Body of pancreas (tissue), 4 donors: ENCODE measurements around the gene UQCC2. TPM values are rescaled to one million over a fixed set of nuclear protein-coding genes. Genes with fewer than 3 reads are reported as not detected.
A peak's percentile ranks its signal among the peaks of the same experiment; 100 is the strongest.

Experiments used
- ATAC-seq: fragments of 150-250 bp; one replicate; pipeline ENCODE4 v1.9.1; 2016
- DNase-seq, 4 donors: peaks; one replicate each; pipeline ENCODE4 v3.0.0-alpha.2; 2019
- H3K27ac ChIP-seq, 4 donors: fragments of 200-600 bp; sonication (generic); 1 replicate in 3 of 4; 2 replicates in 1 of 4; pipeline versions ENCODE4 v1.5.1 to v1.6.1; 2016 to 2019; ENCODE audit warnings: mild to moderate bottlenecking in 1 of 4, mixed read lengths in 1 of 4, moderate library complexity in 1 of 4
- H3K27me3 ChIP-seq, 2 donors: fragments of 200-600 bp; sonication (generic); one replicate each; pipeline ENCODE4 v1.6.0; 2016; ENCODE audit warnings: mild to moderate bottlenecking in 1 of 2
- H3K36me3 ChIP-seq, 2 donors: fragments of 200-600 bp; sonication (generic); replicated peaks in 1 of 2; 2 replicates each; pipeline ENCODE4 v1.5.1; 2016; ENCODE audit warnings: low read depth in 2 of 2; ENCODE audit not compliant: insufficient read depth in 1 of 2
- H3K4me1 ChIP-seq: fragments of 200-600 bp; sonication (generic); one replicate; pipeline ENCODE4 v1.6.0; 2016
- H3K4me3 ChIP-seq, 2 donors: fragments of 200-600 bp; sonication (generic); 1 replicate in 1 of 2; 2 replicates in 1 of 2; pipeline ENCODE4 v1.5.1; 2016 to 2019
- H3K9me3 ChIP-seq, 3 donors: fragments of 200-600 bp; sonication (generic); 1 replicate in 2 of 3; 2 replicates in 1 of 3; pipeline ENCODE4 v1.5.1; 2016
- CTCF ChIP-seq, 7 experiments: fragments of 450-650 bp in 4 of 7; fragments of 200-600 bp in 3 of 7; sonication (generic) in 3 of 7; IDR thresholded peaks; one replicate each; pipeline ENCODE4 v1.5.1; 2016 to 2019; ENCODE audit warnings: antibody characterized with exemption in 7 of 7
- POLR2A ChIP-seq, 3 donors: fragments of 450-650 bp; IDR thresholded peaks; one replicate each; pipeline ENCODE4 v1.6.1; 2016; ENCODE audit warnings: antibody characterized with exemption in 3 of 3, mild to moderate bottlenecking in 2 of 3
- WGBS, 2 donors: methylation state at CpG; one replicate each; pipeline ENCODE4 v1.1.5; 2017; 5-methylcytosine and 5-hydroxymethylcytosine counted together
- intact Hi-C: fragments of 100-400 bp; cut with DNase I; formaldehyde crosslinking; loops from one replicate; pipeline ENCODE4 v1.15.1; 2023
- total RNA-seq, 2 donors: library from RNA; depleted of rRNA; stranded (reverse); fragments of >200 nt; gene quantifications; one replicate each; pipeline ENCODE4 v1.1.0, GENCODE V29; 2016

The UQCC2 gene
- total RNA-seq: 10 to 100 TPM in 1 of 2 donors, 1 to 10 TPM in 1; 4.0 to 17.6 TPM

- H3K4me1 ChIP-seq: peaks cover 29% of the 10 kb centered on the region
- H3K27me3 ChIP-seq: no peaks in the 10 kb centered on the region
- DNase-seq (peak; percentile 97 to 99 (median 98)), ATAC-seq (peak; percentile 93)
- TF ChIP-seq POLR2A (IDR thresholded peaks at IDR 0.05) (peak in 2 of 3 donors; percentile 81 to 86), CTCF (IDR thresholded peaks at IDR 0.05) (peak; percentile 49 to 97 (median 84))
- no peaks in the 10 kb centered on the region for H3K36me3 ChIP-seq
- peak within 1 kb of the TSS; percentile 65 to 79 for H3K4me3 ChIP-seq
- no peaks in the 10 kb centered on the region for H3K9me3 ChIP-seq
- intact Hi-C loops: no loop called here
- WGBS, 2 donors: 1 to 3% methylated on average over 33 to 73 of the region's 73 CpGs
- peak within 1 kb of the TSS; percentile 89 to 93 (median 90) for H3K27ac ChIP-seq
Measured at GRCh38 chr6:33711140-33712129, at the start of gene UQCC2. UQCC2 (minus strand) TSS chr6:33711700; CDS start chr6:33711686, 14 bp downstream.

- WGBS, 2 donors: 86 to 88% methylated on average over 9 of the region's 9 CpGs
- Histone ChIP-seq H3K4me1 (peaks cover 9% of the 10 kb centered on the region), H3K27ac (no peak overlapping the region)
Measured at GRCh38 chr6:33759887-33760629, 48.6 kb upstream of the UQCC2 start.

GRCh38 chr6:33758815-33759216, 47.3 kb upstream of the UQCC2 start:
- DNase-seq (no peak), ATAC-seq (no peak)
- 52 to 54% methylated on average over 7 of the region's 7 CpGs for WGBS, 2 donors
- Histone ChIP-seq H3K27ac (no peak overlapping the region), H3K4me1 (peaks cover 9% of the 10 kb centered on the region), H3K4me3 (no peak overlapping the region), H3K27me3 (no peaks in the 10 kb centered on the region), H3K9me3 (no peaks in the 10 kb centered on the region), H3K36me3 (no peaks in the 10 kb centered on the region)
- intact Hi-C loops: no loop called here
- TF ChIP-seq POLR2A (IDR thresholded peaks at IDR 0.05): no peak
- no peak for TF ChIP-seq CTCF (IDR thresholded peaks at IDR 0.05)

More at GRCh38 chr6:33759887-33760629, 48.6 kb upstream of the UQCC2 start:
- no peaks in the 10 kb centered on the region for H3K27me3 ChIP-seq
- DNase-seq (no peak), ATAC-seq (no peak)
- no peak overlapping the region for H3K4me3 ChIP-seq
- no peaks in the 10 kb centered on the region for H3K36me3 ChIP-seq
- no peak for TF ChIP-seq POLR2A (IDR thresholded peaks at IDR 0.05)
- no peak for TF ChIP-seq CTCF (IDR thresholded peaks at IDR 0.05)
- H3K9me3 ChIP-seq: no peaks in the 10 kb centered on the region
- intact Hi-C loops: loop anchor here (10.0 kb wide), 1 partner anchor 175 kb away; the partner anchor contains the start of gene BAK1

- Histone ChIP-seq H3K27ac (no peak overlapping the region), H3K4me3 (no peak overlapping the region), H3K27me3 (no peaks in the 10 kb centered on the region), H3K36me3 (no peaks in the 10 kb centered on the region), H3K4me1 (peaks cover 9% of the 10 kb centered on the region), H3K9me3 (no peaks in the 10 kb centered on the region)
- ATAC-seq (no peak), DNase-seq (no peak)
- intact Hi-C loops: no loop called here
- WGBS, 2 donors: 84 to 86% methylated on average over 10 of the region's 10 CpGs
- TF ChIP-seq POLR2A (IDR thresholded peaks at IDR 0.05) (no peak), CTCF (IDR thresholded peaks at IDR 0.05) (no peak)
Measured at GRCh38 chr6:33757906-33758305, 46.4 kb upstream of the UQCC2 start.
